DOHH2 (cell line): ENCODE results near the gene LCMT1.

Source experiments
- H3F3A ChIP-seq: fragments of 200-600 bp; sonication (generic), shearing (Covaris generic); 2 replicates; pipeline ENCODE4 v1.6.0; 2016; ENCODE audit warnings: antibody characterized with exemption, mild to moderate bottlenecking; ENCODE audit not compliant: control insufficient read depth, insufficient read depth
- H3K27ac ChIP-seq: fragments of 200-600 bp; sonication (generic); 2 replicates; pipeline ENCODE4 v1.5.1; 2014; ENCODE audit warnings: low read depth, mild to moderate bottlenecking, low read length, moderate library complexity
- H3K27me3 ChIP-seq: fragments of 200-600 bp; sonication (generic); 2 replicates; pipeline ENCODE4 v1.6.1; 2014; ENCODE audit warnings: mild to moderate bottlenecking, low read length, mixed read lengths; ENCODE audit not compliant: control insufficient read depth
- H3K36me3 ChIP-seq: fragments of 200-600 bp; sonication (generic); 2 replicates; pipeline ENCODE4 v1.6.1; 2014; ENCODE audit warnings: mild to moderate bottlenecking, low read length, moderate library complexity, mixed read lengths; ENCODE audit not compliant: control insufficient read depth
- H3K4me1 ChIP-seq: fragments of 200-600 bp; sonication (generic); 2 replicates; pipeline ENCODE4 v1.6.1; 2014; ENCODE audit warnings: mild to moderate bottlenecking, low read length, mixed read lengths; ENCODE audit not compliant: control insufficient read depth
- H3K4me2 ChIP-seq: fragments of 200-600 bp; sonication (generic); 2 replicates; pipeline ENCODE4 v1.6.0; 2014; ENCODE audit warnings: mild to moderate bottlenecking, low read length, moderate library complexity
- H3K4me3 ChIP-seq: fragments of 200-600 bp; sonication (generic); 2 replicates; pipeline ENCODE4 v1.5.1; 2014; ENCODE audit warnings: mild to moderate bottlenecking, low read length, mixed read lengths
- H3K79me2 ChIP-seq: fragments of 200-600 bp; sonication (generic); 2 replicates; pipeline ENCODE4 v1.6.1; 2014; ENCODE audit warnings: mild to moderate bottlenecking, low read length, mixed read lengths; ENCODE audit not compliant: control insufficient read depth
- H3K9me2 ChIP-seq: fragments of 200-600 bp; sonication (generic); replicated peaks from 2 replicates; pipeline ENCODE4 v1.6.1; 2014; ENCODE audit warnings: mild to moderate bottlenecking, low read length, mixed read lengths; ENCODE audit not compliant: control insufficient read depth
- H3K9me3 ChIP-seq: fragments of 200-600 bp; sonication (generic); 2 replicates; pipeline ENCODE4 v1.6.1; 2014; ENCODE audit warnings: antibody characterized with exemption, low read length, mixed read lengths; ENCODE audit not compliant: control insufficient read depth, insufficient read depth
- H4K20me1 ChIP-seq: fragments of 200-600 bp; sonication (generic); 2 replicates; pipeline ENCODE4 v1.6.0; 2014; ENCODE audit warnings: low read depth, mild to moderate bottlenecking, antibody characterized with exemption, low read length, moderate library complexity; ENCODE audit not compliant: control insufficient read depth, insufficient read depth
- EZH2phosphoT487 ChIP-seq: fragments of 200-600 bp; sonication (generic); IDR thresholded peaks from 2 replicates; pipeline ENCODE4 v1.6.1; 2017; ENCODE audit warnings: borderline replicate concordance, mild to moderate bottlenecking, antibody characterized with exemption, low read length, moderate library complexity, mixed read lengths
- TF ChIP-seq, protein P1 (sequence below): fragments of 200-600 bp; sonication (generic); IDR thresholded peaks from one replicate; pipeline ENCODE4 v1.5.1; 2014; ENCODE audit warnings: antibody characterized with exemption, mild to moderate bottlenecking, low read depth, low read length; ENCODE audit not compliant: poor library complexity, severe bottlenecking

LCMT1 gene

DNA sequence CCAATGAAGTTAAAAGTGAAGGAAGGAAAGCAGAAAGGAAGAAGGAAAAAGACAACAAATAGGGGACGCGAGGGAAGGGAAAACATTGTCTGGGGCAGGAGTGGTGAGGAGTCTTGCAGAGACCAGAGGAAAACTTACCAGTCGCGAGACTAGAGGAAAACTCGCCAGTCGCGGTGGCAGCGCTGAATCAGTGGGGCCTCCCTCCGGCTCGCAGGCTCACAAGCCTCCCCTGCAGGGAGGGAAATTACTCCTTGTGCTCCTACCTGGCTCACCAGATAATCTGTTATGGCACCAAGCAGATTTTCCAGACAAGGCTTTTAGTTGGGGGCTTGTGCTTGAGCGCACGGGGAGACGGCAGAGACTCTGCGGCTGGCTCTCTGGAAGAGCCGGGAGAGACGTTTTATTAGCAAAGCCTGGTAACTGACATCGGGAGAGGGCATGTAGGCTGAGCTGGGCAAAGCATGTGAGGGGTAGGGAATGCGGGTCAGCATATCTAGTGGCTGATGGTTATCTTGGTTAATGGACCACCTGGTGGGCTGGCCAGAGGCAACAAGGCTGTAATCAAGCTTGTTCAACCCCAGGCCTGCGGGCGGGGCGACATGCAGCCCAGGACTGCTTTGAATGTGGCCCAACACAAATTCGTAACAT is 37.1 kb downstream of the LCMT1 start:
- Histone ChIP-seq H3K27me3 (no peaks in the 10 kb centered on the region), H3K4me3 (no peak overlapping the region), H3K9me2 (no peaks in the 10 kb centered on the region), H3K79me2 (no peaks in the 10 kb centered on the region), H3K27ac (no peak overlapping the region), H3F3A (no peaks in the 10 kb centered on the region), H3K36me3 (no peaks in the 10 kb centered on the region), H4K20me1 (no peaks in the 10 kb centered on the region), H3K4me2 (no peak overlapping the region), H3K9me3 (no peaks in the 10 kb centered on the region), H3K4me1 (no peaks in the 10 kb centered on the region)
- no peak for TF ChIP-seq EZH2phosphoT487
- TF ChIP-seq, protein P1, sequence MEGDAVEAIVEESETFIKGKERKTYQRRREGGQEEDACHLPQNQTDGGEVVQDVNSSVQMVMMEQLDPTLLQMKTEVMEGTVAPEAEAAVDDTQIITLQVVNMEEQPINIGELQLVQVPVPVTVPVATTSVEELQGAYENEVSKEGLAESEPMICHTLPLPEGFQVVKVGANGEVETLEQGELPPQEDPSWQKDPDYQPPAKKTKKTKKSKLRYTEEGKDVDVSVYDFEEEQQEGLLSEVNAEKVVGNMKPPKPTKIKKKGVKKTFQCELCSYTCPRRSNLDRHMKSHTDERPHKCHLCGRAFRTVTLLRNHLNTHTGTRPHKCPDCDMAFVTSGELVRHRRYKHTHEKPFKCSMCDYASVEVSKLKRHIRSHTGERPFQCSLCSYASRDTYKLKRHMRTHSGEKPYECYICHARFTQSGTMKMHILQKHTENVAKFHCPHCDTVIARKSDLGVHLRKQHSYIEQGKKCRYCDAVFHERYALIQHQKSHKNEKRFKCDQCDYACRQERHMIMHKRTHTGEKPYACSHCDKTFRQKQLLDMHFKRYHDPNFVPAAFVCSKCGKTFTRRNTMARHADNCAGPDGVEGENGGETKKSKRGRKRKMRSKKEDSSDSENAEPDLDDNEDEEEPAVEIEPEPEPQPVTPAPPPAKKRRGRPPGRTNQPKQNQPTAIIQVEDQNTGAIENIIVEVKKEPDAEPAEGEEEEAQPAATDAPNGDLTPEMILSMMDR = no peak

DNA sequence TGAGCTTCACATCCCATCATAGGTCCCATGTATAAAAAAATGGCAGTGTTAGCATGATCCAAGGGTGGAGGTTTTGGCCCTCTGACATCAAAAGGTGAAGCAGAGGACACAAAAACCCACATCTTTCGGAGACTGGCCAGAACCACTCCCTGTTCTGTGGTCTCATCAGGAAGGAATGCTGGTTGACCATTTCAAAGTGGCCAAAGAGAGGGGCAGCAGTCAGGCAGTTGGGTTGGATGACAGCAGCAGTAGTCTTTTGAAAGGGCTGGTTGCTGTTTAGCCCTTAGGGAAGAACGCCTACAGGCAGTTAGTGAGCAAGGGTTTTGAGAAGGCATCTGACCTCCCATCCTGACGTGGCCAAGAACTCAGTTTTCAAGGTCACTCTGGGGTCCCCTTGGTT is 40.5 kb downstream of the LCMT1 start:
- no peaks in the 10 kb centered on the region for H3K9me3 ChIP-seq
- H3K4me1 ChIP-seq = no peaks in the 10 kb centered on the region
- H3K36me3 ChIP-seq = no peaks in the 10 kb centered on the region
- no peak overlapping the region for H3K27ac ChIP-seq
- no peaks in the 10 kb centered on the region for H3K79me2 ChIP-seq
- H4K20me1 ChIP-seq = no peaks in the 10 kb centered on the region
- no peaks in the 10 kb centered on the region for H3K9me2 ChIP-seq
- no peak overlapping the region for H3K4me3 ChIP-seq
- H3K4me2 ChIP-seq = no peak overlapping the region
- no peaks in the 10 kb centered on the region for H3K27me3 ChIP-seq
- H3F3A ChIP-seq = no peaks in the 10 kb centered on the region
- TF ChIP-seq, protein P1 = no peak
- TF ChIP-seq EZH2phosphoT487 = no peak

DNA sequence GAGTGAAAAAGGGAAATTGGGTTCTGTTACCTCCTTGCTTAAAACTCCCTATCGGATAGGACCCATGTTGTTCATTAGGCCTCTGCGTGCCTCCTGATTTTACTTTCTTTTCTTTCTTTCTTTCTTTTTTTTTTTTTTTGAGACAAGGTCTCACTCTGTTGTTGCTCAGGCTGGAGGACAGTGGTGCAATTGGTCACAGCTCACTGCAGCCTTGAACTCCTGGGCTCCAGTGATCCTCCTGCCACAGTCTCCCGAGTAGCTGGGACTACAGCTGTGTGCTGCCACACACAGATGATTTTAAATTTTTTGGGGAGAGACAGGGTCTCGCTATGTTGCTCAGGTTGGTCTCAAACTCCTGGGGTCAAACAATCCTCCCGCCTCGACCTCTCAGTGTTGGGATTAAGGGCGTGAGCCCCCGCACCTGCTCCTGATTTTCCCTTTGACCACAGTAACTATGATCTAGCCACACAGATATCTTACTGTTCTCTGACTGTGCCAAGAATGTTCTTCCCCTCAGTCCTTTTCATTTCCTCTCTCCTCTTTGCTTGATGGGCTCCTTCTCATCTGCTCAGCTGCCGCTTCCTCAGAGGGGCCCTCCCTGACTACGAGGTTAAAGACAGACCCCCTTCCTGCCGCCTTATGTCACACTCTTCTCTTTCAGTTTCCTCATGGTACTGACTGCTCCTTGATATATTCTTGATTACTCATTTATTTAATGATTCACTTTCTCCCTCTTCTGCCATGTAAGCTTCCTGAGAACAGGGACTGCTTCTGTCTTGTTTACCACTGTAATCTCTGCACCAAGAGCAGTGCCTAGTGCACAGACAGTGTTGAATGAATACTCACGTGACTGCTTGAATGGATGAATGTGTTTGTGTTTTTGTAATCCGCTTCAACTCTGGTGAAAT is 44.3 kb downstream of the LCMT1 start:
- H4K20me1 ChIP-seq = no peaks in the 10 kb centered on the region
- no peak overlapping the region for H3K4me2 ChIP-seq
- H3K27ac ChIP-seq = no peak overlapping the region
- no peaks in the 10 kb centered on the region for H3K79me2 ChIP-seq
- H3F3A ChIP-seq = no peaks in the 10 kb centered on the region
- no peaks in the 10 kb centered on the region for H3K4me1 ChIP-seq
- no peaks in the 10 kb centered on the region for H3K27me3 ChIP-seq
- no peak overlapping the region for H3K4me3 ChIP-seq
- H3K9me3 ChIP-seq = no peaks in the 10 kb centered on the region
- no peaks in the 10 kb centered on the region for H3K9me2 ChIP-seq
- no peaks in the 10 kb centered on the region for H3K36me3 ChIP-seq
- no peak for TF ChIP-seq EZH2phosphoT487
- TF ChIP-seq, protein P1 = no peak
